HG02571 (cell line): ENCODE data around the gene AADAT.

Experiments
- ATAC-seq: cut with Tn5 transposase; IDR thresholded peaks from one replicate; pipeline ENCODE4 v1.9.1; 2021; ENCODE audit warnings: mild to moderate bottlenecking, moderate library complexity; ENCODE audit not compliant: unreplicated experiment

Gene AADAT

DNA sequence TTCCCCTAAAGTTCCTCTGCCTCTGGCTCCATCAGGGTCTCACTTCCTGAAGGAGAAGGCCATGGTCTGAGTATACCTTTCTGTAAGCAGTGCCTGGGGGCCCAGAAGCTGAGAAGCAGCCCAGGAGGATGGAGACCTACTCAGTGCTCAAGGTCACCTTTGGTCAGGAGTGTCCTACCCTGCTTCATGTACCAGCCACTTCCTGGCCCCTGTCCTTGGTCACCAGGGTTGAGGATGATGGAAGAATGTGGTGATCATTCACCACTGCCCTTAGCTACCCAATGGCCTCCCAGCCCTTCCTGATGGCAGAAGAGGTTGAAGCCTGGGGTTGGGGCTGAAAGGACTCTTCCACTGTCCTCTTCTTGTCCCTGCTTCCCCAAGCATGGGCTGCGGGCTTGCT is 54.5 kb downstream of the AADAT start:
- ATAC-seq, result no peak

DNA sequence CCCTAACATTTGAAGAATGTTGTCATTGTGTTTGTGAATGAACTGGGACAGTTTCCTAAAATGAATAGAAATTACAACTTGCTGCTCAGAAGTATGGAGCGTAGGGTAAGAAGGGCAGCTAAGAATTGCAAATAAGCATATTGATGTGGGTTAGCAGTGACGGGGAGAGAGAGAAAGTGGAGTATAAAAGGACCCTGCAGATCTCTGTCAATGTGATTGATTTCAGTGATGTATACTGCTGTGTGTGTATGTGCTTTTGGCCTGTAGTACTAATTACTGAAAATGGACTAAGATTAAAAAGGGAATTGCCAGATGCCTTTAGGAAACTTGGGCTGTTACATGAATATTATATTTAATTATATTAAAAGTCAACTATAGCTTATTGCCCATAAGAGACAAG is 55.8 kb downstream of the AADAT start:
- no peak for ATAC-seq

DNA sequence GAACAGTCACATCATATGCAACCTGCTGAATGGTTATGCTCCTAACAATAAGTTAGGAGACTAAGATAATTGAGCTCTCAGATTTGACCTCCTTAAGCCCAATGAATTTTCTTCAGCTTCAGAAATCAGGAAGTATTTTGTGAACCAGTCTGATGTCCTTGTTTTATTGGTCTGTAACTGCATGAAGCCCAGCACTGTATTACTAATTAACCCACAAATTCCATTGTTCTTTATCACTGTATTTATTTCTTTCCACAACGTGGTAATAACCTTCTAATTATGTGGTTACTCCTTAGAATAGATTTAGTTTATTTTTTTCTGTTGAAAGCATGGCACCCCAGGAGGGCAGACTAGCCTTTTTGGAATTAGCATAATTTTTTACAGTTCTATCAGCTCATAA is 59.6 kb downstream of the AADAT start:
- ATAC-seq, result no peak

DNA sequence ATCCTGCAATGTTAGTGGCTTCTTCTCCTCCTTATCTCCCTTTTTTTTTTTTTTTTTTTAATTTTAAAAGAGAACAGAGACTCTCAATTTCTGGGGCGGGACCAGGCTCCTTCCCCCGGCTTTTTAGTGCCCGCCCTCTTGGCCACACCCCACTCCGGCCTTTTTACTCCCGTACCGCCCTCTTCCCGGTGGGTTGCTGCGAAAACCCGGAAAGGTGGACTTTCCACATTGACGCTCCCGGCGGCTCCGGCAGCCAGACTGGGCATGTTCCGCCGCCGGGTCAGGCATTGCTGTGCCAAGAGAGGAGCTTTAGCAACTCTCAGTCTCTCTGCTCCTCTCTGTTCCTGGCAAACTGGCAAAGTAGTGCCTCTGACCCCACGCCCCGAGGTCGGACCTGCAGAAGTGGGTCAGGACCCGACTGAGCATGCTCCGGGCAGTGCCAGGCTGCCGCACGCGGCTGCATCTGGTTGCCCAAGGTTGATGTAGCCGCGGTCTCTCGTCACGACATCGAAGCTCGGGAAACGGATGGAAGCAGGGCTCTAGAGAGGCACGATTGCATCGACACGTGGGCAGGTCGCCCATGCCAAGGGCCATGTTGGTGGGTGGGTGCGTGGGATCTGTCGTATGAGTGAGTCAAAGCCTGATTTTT is 62.5 kb downstream of the AADAT start:
- peak; percentile 73 for ATAC-seq

DNA sequence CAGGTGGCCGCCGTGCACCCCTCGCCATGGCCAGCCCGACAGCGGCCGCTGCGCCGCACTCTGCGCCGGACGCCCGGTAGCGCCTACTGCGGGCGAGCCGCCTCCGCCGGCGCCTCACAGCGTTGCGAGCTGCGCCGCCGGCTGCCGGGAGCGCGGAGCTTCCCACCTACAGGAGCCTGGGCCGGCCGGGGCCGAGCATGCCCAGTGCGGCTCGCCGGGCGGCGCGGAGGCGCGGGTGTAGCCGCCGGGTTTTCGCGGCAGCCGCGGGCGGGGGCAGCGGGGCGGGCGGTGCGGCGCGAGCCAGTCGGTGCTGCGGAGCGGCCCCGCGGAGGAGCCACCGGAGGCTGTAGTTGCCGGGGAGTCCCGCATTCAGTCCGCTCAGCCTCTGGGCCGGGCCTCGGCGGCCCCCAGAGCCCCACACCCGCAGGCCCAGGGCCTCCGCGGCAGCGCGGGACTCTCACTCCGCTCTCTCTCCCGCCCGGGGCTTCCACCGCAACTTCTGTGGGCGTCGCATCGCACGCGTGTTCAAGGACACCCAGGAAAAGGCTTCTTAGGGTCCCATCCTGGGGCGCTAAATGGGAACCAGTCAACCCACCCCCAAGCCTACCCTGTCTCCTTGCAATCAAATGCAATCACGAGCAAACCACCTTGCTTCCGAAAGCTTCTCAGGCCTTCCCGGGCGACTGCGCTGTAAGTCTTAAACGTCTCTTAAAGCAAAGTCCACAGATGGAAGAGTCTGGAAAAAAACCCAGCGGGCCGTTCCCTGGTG is 63.3 kb downstream of the AADAT start, which contains the start of gene MFAP3L:
MFAP3L (minus strand) TSS at position 143 of the 769 bp plus-strand sequence. CDS start 20,518 bp downstream, outside the sequence.
- ATAC-seq, result peak; percentile 75

DNA sequence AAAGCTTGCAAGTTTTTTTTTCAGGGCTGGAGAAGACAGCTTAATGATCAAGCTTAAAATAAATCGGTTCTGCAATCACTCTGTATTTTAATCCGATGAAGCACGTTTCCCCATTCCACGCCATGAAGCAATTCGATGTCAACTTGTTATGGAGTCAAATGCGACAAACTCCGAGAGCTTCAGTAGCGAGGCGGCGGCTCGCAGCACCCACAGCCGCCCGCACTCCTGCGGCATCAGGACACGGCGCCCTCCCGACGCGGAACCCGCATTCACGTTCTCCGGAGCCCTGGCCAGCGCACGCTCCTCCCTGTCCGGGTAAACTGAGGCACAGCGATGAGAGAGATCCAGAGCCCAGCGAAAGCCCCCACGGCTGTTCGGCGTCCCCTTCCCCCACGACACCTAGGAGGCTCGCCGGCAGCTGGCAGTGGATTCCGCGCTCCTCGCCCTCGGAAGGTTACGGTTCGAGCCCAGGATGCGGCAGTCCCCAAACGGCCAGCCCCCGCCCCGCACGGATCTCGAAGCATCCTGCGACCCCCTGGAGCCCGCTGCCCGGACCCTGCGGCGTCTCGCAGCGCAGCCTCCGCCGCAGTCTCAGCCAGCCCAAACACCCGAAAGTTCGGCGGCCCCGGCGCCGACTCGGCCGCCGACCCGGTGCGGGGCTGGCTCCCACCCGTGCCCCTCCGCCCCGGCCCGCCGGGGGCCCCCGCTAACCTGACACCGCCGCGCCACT is 64.1 kb downstream of the AADAT start:
- ATAC-seq, result no peak

DNA sequence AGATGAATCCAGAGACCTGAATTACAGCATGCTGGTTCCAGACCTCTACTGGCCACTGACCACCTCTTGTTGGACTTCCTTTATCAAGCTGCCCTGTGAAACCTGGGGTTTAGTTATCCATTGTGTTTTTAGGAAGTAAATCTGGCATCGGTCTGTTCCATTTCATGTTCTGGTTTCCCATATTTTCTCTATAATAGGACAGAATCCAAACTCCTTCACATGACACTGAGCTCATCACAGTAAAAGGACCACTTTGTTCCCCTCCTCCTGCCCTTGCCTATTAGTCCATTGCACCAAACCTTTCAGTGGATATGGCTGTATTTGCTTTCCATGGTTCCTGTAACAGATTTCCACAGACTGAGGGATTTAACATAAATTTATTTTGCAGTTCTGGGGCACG is 67.5 kb downstream of the AADAT start:
- no peak for ATAC-seq

DNA sequence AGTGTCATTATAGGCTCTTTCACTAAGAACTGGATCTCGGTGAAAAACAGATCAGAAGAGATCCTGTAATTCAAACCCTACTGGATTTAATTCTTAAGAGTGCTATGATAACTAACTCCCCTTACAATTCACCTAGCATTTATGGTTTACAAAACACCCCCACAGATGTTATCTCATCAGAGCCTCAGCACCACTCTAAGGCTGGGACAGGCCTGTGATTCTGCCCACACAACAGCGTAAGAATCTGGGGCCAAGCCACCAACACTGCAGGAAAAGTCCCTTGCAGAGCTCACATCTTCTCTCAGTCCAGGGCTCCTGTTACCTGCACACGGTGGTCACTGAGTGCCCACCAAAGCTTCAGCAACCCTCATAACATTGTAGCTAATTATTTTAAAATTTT is 72.5 kb downstream of the AADAT start:
- ATAC-seq, result no peak

DNA sequence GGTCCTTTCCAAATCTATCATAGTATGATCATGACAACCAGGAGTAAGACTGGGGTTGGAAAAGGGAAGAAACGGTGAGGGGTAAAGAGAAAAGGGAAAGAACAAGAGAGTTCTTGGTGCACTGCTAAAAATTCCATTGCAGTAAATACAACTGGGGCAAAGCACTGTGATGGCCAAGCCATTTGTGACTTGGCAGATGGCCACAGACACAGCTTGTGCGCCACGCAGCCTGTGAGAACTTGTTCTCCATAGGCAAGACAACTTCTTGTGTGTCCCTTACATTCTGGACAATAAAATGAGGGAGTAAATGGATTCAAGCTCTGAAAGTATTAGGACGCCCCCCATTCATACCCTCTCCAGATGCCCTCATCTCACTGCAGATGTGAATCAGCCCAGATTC is 74.5 kb downstream of the AADAT start:
- ATAC-seq, result no peak

DNA sequence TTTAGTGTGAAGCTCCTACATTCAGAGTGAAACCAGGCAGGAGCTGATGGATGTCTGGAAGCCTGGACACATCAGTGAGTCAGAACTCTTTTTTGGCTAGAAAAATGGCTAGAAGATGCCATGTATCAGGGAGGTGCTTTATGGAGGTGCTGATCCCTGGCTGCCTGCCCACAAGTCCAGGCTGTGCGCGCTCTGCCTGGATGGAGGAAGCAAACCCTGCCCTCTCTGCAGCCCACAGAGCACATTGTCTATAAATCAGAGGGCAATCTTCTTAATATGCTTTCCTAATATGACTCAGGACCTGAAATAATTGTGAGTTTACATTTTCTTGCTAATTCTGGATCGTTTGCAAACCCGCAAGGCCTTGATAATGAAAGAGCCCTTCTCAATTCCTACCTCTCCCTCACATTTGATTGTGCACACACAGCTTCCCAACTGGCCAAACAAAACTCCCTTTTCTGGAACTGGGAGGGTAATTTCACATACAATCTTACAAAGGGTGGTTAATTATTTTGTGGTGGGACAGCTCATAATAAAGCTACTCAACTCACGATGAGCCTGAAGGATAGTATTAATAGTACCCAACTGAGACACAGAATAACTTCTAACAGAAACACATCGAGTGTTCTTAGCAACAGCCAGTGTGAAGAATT is 75.3 kb downstream of the AADAT start:
- no peak for ATAC-seq

DNA sequence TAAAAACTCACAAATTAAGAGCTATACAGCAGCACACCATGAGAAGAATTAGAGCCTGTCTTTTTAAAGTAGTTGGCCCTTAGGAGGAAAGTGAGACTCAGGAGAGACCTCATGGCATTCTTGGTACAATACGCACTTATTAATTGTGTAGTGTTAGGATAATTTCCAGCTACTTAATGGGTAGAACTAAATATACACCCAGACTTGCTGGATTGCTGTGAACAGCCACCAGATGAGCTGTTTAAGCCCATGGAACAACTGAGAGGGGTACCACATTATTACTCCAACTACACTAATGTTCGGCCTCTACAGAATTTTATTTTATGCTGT is 77.2 kb downstream of the AADAT start:
- ATAC-seq, result no peak

DNA sequence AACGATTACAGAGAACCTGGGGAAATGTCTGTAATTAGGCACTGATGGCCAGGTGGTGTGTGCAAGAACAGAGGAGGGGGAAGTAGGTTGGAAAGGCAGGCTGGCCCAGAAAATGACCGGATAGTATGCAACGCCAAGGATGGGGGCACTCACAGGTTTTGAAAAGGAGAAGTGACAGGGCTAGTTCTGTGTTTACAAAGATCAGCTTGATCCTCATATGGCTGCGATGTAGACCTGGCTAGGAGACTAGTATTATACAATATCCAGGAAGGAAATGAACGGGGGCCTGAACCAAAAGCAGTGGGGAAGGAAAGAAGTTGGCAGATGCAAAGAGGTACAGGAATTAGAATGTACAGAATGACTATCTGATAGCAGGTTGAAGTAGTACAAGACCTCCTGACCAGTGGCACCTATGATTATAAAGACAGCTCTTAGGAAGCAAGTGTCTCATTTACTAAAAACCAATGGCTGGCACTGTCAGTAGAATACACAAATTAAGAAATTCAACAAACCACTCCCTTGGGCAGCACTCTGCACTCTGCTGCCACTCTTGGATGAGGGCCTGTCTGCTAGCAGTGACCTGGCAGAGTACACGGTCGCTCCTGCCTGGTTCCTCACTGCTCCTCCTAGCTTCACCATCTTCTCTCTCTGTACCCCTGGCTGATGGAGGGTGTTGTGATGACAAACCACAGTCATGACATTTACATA is 77.7 kb downstream of the AADAT start:
- no peak for ATAC-seq
